ENCODE measurements around the gene TPCN2. TPM values are rescaled to one million over a fixed set of nuclear protein-coding genes. Genes with fewer than 3 reads are reported as not detected.

TPCN2 gene
- total RNA-seq, 2 donors from 2014 or later, result 17.6 to 31.0 TPM

GRCh38 chr11:69014084-69014851, 34.5 kb upstream of the TPCN2 start:
- no peak for DNase-seq (ENCODE audit: low spot score)
- intact Hi-C loops (cut with DNase I), result loop anchor here (1.0 to 5.0 kb wide), 3 partner anchors 34 to 628 kb away; partner anchors contain the start of genes CCND1 and TPCN2
- no peaks in the 10 kb centered on the region for H3K9me3 ChIP-seq
- no peaks in the 10 kb centered on the region for H3K4me1 ChIP-seq (replicated peaks)
- H3K27ac ChIP-seq, result peak overlapping the region; percentile 84 to 87
- H3K27me3 ChIP-seq (replicated peaks; ENCODE audit: insufficient read depth), result no peaks in the 10 kb centered on the region
- 49% methylated on average over 28 of the region's 28 CpGs for WGBS
- H3K4me3 ChIP-seq, result peak overlapping the region in 1 of 2 donors; percentile 37
- H3K36me3 ChIP-seq, result no peaks in the 10 kb centered on the region
- TF ChIP-seq POLR2A (IDR thresholded peaks at IDR 0.05), result no peak
- TF ChIP-seq POLR2AphosphoS5 (IDR thresholded peaks at IDR 0.05), result peak; percentile 67

- Histone ChIP-seq H3K4me3 (no peak overlapping the region), H3K27ac (peak overlapping the region; percentile 84 to 85), H3K36me3 (no peaks in the 10 kb centered on the region), H3K27me3 (replicated peaks; ENCODE audit: insufficient read depth) (no peaks in the 10 kb centered on the region), H3K9me3 (no peaks in the 10 kb centered on the region), H3K4me1 (replicated peaks) (no peaks in the 10 kb centered on the region)
- WGBS, result 68% methylated on average over 8 of the region's 9 CpGs
- intact Hi-C loops (cut with DNase I), result loop anchor here (1.0 to 5.0 kb wide), 3 partner anchors 33 to 627 kb away; partner anchors contain the start of genes CCND1 and TPCN2
- TF ChIP-seq CTCF (IDR thresholded peaks at IDR 0.05), result no peak
- no peak for TF ChIP-seq POLR2A (IDR thresholded peaks at IDR 0.05)
- no peak for DNase-seq (ENCODE audit: low spot score)
Measured at GRCh38 chr11:69014898-69015549, 33.7 kb upstream of the TPCN2 start.

- Histone ChIP-seq H3K27me3 (replicated peaks; ENCODE audit: insufficient read depth) (no peaks in the 10 kb centered on the region), H3K27ac (no peak overlapping the region), H3K36me3 (no peaks in the 10 kb centered on the region), H3K9me3 (no peaks in the 10 kb centered on the region), H3K4me3 (no peak overlapping the region), H3K4me1 (replicated peaks) (no peaks in the 10 kb centered on the region)
- TF ChIP-seq POLR2A (IDR thresholded peaks at IDR 0.05) (no peak), CTCF (IDR thresholded peaks at IDR 0.05) (no peak), POLR2AphosphoS5 (IDR thresholded peaks at IDR 0.05) (no peak)
- WGBS, result 91% methylated on average over 10 of the region's 10 CpGs
- no peak for DNase-seq (ENCODE audit: low spot score)
- intact Hi-C loops (cut with DNase I), result no loop called here
Measured at GRCh38 chr11:69017951-69018350, 30.8 kb upstream of the TPCN2 start.

- intact Hi-C loops (cut with DNase I), result no loop called here
- no peak overlapping the region for H3K4me3 ChIP-seq
- H3K9me3 ChIP-seq, result no peaks in the 10 kb centered on the region
- H3K36me3 ChIP-seq, result no peaks in the 10 kb centered on the region
- no peaks in the 10 kb centered on the region for H3K4me1 ChIP-seq (replicated peaks)
- H3K27me3 ChIP-seq (replicated peaks; ENCODE audit: insufficient read depth), result no peaks in the 10 kb centered on the region
- WGBS, result 65% methylated on average over 11 of the region's 13 CpGs
- TF ChIP-seq CTCF (IDR thresholded peaks at IDR 0.05), result no peak
- no peak for TF ChIP-seq POLR2A (IDR thresholded peaks at IDR 0.05)
- TF ChIP-seq POLR2AphosphoS5 (IDR thresholded peaks at IDR 0.05), result no peak
- peak overlapping the region; percentile 10 to 36 for H3K27ac ChIP-seq
- no peak for DNase-seq (ENCODE audit: low spot score)
Measured at GRCh38 chr11:69018924-69019323, 29.8 kb upstream of the TPCN2 start.

- no peak for DNase-seq (ENCODE audit: low spot score)
- TF ChIP-seq POLR2AphosphoS5 (IDR thresholded peaks at IDR 0.05), result no peak
- Histone ChIP-seq H3K27me3 (replicated peaks; ENCODE audit: insufficient read depth) (no peaks in the 10 kb centered on the region), H3K4me1 (replicated peaks) (no peaks in the 10 kb centered on the region), H3K36me3 (no peaks in the 10 kb centered on the region), H3K27ac (no peak overlapping the region), H3K9me3 (no peaks in the 10 kb centered on the region), H3K4me3 (no peak overlapping the region)
- intact Hi-C loops (cut with DNase I), result no loop called here
- WGBS, result 81% methylated on average over 10 of the region's 10 CpGs
Measured at GRCh38 chr11:69022260-69022659, 26.5 kb upstream of the TPCN2 start.
